ENCODE results near the gene MAPKAP1. TPM values are rescaled to one million over a fixed set of nuclear protein-coding genes. Genes with fewer than 3 reads are reported as not detected.

Gene MAPKAP1
- total and polyA plus RNA-seq, 2 experiments from 2014 or later, result 68.4 to 98.5 TPM

DNA sequence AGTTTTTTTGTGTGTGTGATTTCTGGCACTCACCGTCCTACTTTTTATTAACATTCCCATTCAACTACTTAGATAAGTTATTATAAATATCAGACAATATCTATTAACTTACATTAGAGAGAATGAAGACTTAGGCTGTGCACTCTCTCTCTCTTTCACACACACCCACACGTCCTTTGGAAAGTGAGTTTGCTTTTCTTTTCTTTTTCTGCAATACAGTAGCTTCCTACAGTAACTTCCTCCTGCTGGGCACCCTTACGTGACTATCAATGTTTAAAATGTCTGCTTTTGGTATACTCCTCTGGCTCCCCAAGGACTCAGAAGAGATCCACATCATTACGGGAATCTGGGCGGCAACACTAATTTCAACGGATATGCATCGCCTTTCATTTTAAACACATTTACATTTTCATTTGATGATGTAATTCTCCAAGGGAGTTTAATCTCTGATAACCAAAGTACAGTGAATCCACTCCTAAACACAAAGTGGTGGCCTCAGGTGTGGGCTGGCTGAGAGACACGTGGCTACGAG is 179.5 kb downstream of the MAPKAP1 start (continued):
- TF ChIP-seq, protein P1, sequence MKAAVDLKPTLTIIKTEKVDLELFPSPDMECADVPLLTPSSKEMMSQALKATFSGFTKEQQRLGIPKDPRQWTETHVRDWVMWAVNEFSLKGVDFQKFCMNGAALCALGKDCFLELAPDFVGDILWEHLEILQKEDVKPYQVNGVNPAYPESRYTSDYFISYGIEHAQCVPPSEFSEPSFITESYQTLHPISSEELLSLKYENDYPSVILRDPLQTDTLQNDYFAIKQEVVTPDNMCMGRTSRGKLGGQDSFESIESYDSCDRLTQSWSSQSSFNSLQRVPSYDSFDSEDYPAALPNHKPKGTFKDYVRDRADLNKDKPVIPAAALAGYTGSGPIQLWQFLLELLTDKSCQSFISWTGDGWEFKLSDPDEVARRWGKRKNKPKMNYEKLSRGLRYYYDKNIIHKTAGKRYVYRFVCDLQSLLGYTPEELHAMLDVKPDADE (IDR thresholded peaks at IDR 0.05), result no peak
- TF ChIP-seq EZH2phosphoT487 (IDR thresholded peaks at IDR 0.05; ENCODE audit: unreplicated experiment), result no peak
- TF ChIP-seq, protein P2, sequence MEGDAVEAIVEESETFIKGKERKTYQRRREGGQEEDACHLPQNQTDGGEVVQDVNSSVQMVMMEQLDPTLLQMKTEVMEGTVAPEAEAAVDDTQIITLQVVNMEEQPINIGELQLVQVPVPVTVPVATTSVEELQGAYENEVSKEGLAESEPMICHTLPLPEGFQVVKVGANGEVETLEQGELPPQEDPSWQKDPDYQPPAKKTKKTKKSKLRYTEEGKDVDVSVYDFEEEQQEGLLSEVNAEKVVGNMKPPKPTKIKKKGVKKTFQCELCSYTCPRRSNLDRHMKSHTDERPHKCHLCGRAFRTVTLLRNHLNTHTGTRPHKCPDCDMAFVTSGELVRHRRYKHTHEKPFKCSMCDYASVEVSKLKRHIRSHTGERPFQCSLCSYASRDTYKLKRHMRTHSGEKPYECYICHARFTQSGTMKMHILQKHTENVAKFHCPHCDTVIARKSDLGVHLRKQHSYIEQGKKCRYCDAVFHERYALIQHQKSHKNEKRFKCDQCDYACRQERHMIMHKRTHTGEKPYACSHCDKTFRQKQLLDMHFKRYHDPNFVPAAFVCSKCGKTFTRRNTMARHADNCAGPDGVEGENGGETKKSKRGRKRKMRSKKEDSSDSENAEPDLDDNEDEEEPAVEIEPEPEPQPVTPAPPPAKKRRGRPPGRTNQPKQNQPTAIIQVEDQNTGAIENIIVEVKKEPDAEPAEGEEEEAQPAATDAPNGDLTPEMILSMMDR (conservative IDR thresholded peaks at IDR 0.05; ENCODE audit: low read depth in 2 of 2), result no peak
- no peak for TF ChIP-seq CREB1 (CRISPR knock-in tag; IDR thresholded peaks at IDR 0.05; ENCODE audit: low read depth)
- no peak for TF ChIP-seq ZNF114 (CRISPR knock-in tag; IDR thresholded peaks at IDR 0.05)
- TF ChIP-seq POLR2AphosphoS5 (IDR thresholded peaks at IDR 0.05; ENCODE audit: low read depth), result no peak
- no peak for TF ChIP-seq EZH2 (IDR thresholded peaks at IDR 0.05; ENCODE audit: low read depth, unreplicated experiment)

- H3K9me2 ChIP-seq (ENCODE audit: insufficient read depth), result no peaks in the 10 kb centered on the region
- H2AFZ ChIP-seq, result no peak overlapping the region
- H3K36me3 Mint-ChIP-seq (ENCODE audit: low read depth), result peaks cover 3% of the 10 kb centered on the region; the same call in 1 of the 3 replicates
- no peak overlapping the region for H3K4me3 ChIP-seq
- H3F3A ChIP-seq (replicated peaks; ENCODE audit: low read depth), result no peaks in the 10 kb centered on the region
- no peaks in the 10 kb centered on the region for H4K20me1 ChIP-seq (replicated peaks; ENCODE audit: insufficient read depth)
- H3K27ac ChIP-seq (ENCODE audit: low read depth), result no peak overlapping the region
- H3K27ac Mint-ChIP-seq, result no peak overlapping the region
- H3K4me2 ChIP-seq, result no peak overlapping the region
- H3K4me3 Mint-ChIP-seq, result no peak overlapping the region
- H3K4me1 ChIP-seq (ENCODE audit: insufficient read depth), result peaks cover 33% of the 10 kb centered on the region
- H3K27me3 ChIP-seq (ENCODE audit: insufficient read depth), result no peaks in the 10 kb centered on the region
- H3K9me3 Mint-ChIP-seq, result no peaks in the 10 kb centered on the region
- peaks cover 52% of the 10 kb centered on the region for H3K4me1 Mint-ChIP-seq
- no peaks in the 10 kb centered on the region for H3K27me3 Mint-ChIP-seq (ENCODE audit: insufficient read depth, low read depth, poor library complexity)
- DNase-seq (ENCODE audit: low spot score), result no peak
- H3K79me2 ChIP-seq (replicated peaks; ENCODE audit: insufficient read depth), result no peaks in the 10 kb centered on the region
- H3K36me3 ChIP-seq (ENCODE audit: insufficient read depth), result no peaks in the 10 kb centered on the region
- ATAC-seq, result no peak
- TF ChIP-seq JUNB (IDR thresholded peaks at IDR 0.05; ENCODE audit: unreplicated experiment) (no peak), ZNF331 (CRISPR knock-in tag; IDR thresholded peaks at IDR 0.05; ENCODE audit: low read depth) (no peak), ZNF114 (CRISPR knock-in tag; IDR thresholded peaks at IDR 0.05) (no peak), NANOG (IDR thresholded peaks at IDR 0.05; ENCODE audit: borderline replicate concordance) (no peak), EZH2phosphoT487 (IDR thresholded peaks at IDR 0.05; ENCODE audit: unreplicated experiment) (no peak)
- TF ChIP-seq, protein P3, sequence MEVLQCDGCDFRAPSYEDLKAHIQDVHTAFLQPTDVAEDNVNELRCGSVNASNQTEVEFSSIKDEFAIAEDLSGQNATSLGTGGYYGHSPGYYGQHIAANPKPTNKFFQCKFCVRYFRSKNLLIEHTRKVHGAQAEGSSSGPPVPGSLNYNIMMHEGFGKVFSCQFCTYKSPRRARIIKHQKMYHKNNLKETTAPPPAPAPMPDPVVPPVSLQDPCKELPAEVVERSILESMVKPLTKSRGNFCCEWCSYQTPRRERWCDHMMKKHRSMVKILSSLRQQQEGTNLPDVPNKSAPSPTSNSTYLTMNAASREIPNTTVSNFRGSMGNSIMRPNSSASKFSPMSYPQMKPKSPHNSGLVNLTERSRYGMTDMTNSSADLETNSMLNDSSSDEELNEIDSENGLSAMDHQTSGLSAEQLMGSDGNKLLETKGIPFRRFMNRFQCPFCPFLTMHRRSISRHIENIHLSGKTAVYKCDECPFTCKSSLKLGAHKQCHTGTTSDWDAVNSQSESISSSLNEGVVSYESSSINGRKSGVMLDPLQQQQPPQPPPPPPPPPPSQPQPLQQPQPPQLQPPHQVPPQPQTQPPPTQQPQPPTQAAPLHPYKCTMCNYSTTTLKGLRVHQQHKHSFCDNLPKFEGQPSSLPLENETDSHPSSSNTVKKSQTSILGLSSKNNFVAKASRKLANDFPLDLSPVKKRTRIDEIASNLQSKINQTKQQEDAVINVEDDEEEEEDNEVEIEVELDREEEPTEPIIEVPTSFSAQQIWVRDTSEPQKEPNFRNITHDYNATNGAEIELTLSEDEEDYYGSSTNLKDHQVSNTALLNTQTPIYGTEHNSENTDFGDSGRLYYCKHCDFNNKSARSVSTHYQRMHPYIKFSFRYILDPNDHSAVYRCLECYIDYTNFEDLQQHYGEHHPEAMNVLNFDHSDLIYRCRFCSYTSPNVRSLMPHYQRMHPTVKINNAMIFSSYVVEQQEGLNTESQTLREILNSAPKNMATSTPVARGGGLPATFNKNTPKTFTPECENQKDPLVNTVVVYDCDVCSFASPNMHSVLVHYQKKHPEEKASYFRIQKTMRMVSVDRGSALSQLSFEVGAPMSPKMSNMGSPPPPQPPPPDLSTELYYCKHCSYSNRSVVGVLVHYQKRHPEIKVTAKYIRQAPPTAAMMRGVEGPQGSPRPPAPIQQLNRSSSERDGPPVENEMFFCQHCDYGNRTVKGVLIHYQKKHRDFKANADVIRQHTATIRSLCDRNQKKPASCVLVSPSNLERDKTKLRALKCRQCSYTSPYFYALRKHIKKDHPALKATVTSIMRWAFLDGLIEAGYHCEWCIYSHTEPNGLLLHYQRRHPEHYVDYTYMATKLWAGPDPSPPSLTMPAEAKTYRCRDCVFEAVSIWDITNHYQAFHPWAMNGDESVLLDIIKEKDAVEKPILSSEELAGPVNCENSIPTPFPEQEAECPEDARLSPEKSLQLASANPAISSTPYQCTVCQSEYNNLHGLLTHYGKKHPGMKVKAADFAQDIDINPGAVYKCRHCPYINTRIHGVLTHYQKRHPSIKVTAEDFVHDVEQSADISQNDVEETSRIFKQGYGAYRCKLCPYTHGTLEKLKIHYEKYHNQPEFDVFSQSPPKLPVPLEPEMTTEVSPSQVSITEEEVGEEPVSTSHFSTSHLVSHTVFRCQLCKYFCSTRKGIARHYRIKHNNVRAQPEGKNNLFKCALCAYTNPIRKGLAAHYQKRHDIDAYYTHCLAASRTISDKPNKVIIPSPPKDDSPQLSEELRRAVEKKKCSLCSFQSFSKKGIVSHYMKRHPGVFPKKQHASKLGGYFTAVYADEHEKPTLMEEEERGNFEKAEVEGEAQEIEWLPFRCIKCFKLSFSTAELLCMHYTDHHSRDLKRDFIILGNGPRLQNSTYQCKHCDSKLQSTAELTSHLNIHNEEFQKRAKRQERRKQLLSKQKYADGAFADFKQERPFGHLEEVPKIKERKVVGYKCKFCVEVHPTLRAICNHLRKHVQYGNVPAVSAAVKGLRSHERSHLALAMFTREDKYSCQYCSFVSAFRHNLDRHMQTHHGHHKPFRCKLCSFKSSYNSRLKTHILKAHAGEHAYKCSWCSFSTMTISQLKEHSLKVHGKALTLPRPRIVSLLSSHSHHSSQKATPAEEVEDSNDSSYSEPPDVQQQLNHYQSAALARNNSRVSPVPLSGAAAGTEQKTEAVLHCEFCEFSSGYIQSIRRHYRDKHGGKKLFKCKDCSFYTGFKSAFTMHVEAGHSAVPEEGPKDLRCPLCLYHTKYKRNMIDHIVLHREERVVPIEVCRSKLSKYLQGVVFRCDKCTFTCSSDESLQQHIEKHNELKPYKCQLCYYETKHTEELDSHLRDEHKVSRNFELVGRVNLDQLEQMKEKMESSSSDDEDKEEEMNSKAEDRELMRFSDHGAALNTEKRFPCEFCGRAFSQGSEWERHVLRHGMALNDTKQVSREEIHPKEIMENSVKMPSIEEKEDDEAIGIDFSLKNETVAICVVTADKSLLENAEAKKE (CRISPR knock-in tag; IDR thresholded peaks at IDR 0.05), result no peak
- TF ChIP-seq, protein P2 (conservative IDR thresholded peaks at IDR 0.05; ENCODE audit: low read depth in 2 of 2), result no peak
- TF ChIP-seq, protein P1 (IDR thresholded peaks at IDR 0.05), result no peak
These were observed 180.9 kb downstream of the MAPKAP1 start for GRCh38 chr9:125525921-125526631.

All from GM23338 (cell line).